Left colon (tissue), 2 donors: ENCODE data around the gene SRR. TPM values are rescaled to one million over a fixed set of nuclear protein-coding genes. Genes with fewer than 3 reads are reported as not detected.
"Not testable (repeated sequence)": the region's sequence is repeated elsewhere in the genome, so short reads cannot be mapped to it uniquely, and the experiment has no call there.

Source experiments
- ATAC-seq: fragments of 200-7000 bp; cut with Tn5 transposase; one replicate; pipeline ENCODE4 v1.9.1; 2020; ENCODE audit warnings: mild to moderate bottlenecking, moderate library complexity
- DNase-seq, 2 donors: peaks; one replicate each; pipeline ENCODE4 v3.0.0-alpha.2; 2020
- intact Hi-C, 2 donors: fragments of 100-400 bp; cut with DNase I in 1 of 2; cut with micrococcal nuclease in 1 of 2; formaldehyde crosslinking; loops; one replicate each; pipeline versions ENCODE4 v1.11.2 to v1.14.0; 2022; cut with DNase I, micrococcal nuclease
- long read RNA-seq: library from polyadenylated mRNA; unstranded; transcript quantifications from one replicate; pipeline ENCODE4 v2.0.0, GENCODE V29; 2021
- total RNA-seq, 2 donors: library from RNA; stranded (reverse); fragmentation: NEBNext Ultra II Directional; extraction: Animal tissue kit (Norgen Biotek cat#: 25700); gene quantifications; one replicate each; pipeline ENCODE4 v1.2.1, GENCODE V29; 2021
- donor health status: DM: no; HTN: no; CAD: no.
- donor health status: DM: yes; HTN: yes; CAD: no.

SRR gene, protein sequence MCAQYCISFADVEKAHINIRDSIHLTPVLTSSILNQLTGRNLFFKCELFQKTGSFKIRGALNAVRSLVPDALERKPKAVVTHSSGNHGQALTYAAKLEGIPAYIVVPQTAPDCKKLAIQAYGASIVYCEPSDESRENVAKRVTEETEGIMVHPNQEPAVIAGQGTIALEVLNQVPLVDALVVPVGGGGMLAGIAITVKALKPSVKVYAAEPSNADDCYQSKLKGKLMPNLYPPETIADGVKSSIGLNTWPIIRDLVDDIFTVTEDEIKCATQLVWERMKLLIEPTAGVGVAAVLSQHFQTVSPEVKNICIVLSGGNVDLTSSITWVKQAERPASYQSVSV
- 1 to 10 TPM; 8.5 to 9.9 TPM for total RNA-seq
- long read RNA-seq, transcript SRR-201 (8 exons, 2,728 nt): major isoform, 7 of 10 reads
- long read RNA-seq, partial matches to known transcripts: 1 of 10 reads
- long read RNA-seq, other reads (novel, unspliced or antisense): 2 of 10 reads

DNA sequence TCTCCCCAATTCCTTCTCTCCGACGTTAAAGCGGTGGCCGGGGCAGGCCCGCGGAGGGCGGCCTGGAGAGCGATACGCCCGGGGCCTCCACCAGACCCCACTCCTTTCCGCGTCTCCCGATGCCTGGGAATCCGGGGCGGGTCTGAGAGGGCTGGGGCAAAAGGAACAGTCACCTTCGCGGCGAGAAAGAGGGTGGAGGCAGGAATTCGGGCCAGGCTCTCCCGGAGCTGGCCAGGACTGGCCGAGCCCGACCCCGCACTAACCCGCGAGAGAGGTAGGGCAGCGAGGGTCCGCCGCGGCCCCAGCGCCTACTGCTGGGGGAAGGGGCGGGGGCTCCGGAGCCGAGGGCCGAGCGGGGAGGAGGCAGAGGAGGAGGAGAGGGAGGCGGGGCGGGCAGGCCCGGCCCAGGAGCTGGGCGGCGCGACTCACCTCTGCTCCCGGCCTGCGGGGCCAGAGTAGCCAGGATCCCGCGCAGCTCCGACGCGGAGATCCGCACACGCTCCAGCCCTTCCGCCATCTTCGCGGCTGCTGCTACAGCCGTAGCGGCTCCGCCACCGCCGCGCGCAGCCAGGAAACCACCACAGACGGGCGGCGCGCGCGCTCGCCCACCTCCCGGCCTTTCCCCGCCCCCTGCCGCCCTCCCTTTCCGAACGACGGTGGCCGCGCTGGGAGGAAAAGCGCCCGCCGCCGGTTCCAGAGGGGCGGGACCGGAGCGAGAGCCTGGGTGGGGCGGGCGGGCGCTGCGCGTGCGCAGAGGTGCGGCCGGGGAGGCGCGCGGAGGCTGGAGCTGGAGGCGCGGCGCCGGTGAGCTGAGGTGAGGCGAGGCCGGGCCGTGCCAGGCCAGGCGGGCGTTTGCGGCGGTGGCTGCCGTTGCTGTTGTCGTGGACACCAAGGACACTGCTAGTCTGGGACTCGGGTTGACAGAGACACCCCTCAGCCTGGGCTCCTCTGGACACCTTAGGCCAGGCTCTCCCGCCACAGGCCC is at the start of gene SRR, which contains the start of gene SMG6:
Gene SRR (plus strand): TSS at position 747 of the 985 bp plus-strand sequence. CDS start 11,611 bp downstream, outside the sequence.
Gene SMG6 (minus strand): TSS at position 582 of the 985 bp plus-strand sequence. CDS start 65 bp downstream, at position 517.
- DNase-seq: peak; percentile 87 to 94
- peak; percentile 90 for ATAC-seq
- intact Hi-C loops: no loop called here

DNA sequence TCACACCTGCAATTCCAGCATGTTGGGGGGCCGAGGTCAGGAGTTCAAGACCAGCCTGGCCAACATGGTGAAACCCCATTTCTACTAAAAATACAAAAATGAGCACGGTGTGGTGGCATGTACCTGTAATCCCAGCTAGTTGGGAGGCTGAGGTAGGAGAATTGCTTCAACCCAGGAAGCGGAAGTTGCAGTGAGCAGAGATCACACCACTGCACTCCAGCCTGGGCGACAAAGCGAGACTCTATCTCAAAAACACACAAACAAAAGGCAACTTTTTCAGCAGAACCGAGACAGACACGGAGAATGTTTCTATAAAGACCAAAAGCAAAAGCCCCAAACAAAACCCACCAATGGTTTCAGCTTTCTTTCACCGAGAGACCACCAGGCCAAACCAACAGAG is 44.9 kb upstream of the SRR start:
- ATAC-seq, DNase-seq, intact Hi-C loops: not testable (repeated sequence)

DNA sequence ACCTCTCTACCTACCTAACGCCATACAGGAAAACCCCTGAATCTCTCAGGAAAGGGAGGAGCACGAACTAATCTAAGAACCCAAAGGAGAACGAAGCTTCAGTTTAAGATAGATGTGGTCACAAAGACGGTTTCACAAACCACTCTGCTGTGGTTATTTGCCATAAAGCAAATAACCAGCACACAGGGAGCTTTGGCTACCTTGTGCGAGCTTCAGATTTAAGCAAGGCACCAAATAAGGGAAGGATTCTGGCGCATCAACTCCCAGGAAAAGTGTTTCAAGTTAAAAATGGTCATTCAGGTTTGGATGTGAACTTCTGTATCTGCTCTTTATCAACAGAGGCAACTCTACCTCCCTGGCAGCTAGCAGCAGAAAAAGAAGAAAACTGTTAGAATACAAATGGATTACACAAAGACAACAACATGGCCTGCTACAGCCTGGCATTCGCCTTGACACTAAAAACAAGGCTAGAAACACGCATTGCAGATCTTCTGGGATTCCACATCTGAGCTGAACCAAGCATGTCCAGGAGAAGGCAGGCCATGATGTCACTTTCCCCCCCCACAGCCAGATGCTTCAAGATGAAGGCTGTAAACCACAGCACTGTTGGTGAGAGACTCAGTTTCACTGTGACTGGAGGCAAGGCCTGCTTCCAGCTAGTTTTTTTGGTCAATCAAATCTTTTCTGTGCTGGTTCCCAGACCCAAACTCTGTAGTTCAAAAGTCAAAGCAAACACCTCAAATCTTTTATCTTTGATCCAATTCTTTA is 43.8 kb upstream of the SRR start:
- peak; percentile 47 to 57 for DNase-seq

DNA sequence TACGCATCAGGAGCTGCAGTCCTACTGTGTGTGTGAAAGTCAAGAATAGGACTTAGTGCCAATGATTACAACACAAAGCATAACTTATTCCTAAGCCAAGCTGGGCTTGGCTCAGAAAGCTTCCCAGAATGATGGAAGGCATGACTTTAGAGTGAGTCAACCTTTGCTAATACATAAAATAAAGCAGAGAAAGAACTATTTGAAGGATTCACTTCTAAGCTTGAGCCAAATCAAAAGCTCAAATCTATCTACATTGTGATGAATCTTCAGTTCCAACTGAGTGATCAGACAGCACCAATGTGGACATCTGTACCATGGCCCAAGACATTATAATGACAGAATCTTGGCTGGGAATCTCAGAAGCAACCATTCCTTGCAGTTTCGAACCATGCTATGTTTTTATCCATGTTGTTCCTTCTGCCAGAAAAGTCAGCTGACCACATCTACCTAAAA is 41.6 kb upstream of the SRR start:
- DNase-seq (no peak), ATAC-seq (no peak)
- intact Hi-C loops: no loop called here

More for the DNA sequence above, 43.8 kb upstream of the SRR start:
- intact Hi-C loops: no loop called here
- no peak for ATAC-seq

DNA sequence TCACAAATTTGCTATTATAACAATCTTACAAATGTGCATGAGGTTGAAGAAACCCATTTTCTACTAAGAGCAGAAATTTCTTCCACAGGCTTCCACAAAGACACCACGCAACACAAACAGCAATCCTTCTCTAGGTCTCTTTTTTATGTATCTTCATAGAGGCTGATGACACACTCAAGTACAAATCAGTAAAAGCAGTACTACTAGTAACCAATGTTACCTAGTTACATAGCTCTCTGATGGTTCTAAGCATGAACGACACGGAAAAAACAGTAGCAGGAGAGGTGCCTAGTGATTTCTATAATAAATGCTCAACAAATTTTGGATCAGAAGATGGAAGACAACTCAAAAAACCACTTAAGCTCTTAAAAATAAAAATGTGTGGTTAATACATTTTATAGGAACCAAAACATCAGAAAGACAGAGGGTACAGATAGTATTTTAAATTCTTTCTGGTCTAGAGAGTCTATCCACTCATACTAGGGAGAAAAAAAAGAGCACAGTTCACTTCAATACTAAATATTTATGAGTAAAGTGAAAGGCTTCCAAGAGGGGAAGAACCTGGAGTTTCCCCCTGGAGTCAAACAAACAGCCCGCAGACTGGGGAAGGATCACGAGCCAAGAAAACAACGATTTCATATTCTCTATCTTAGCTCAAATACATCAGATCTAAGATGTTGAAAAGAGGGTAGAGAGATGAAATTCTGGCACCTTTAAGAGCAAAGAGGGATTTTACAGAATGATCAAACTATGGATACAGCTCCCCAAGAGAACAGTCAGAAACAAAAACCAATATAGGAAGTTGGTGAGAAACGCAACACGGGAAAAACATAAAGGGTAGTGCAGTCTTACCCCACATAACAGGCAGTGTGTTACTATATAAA is 40.3 kb upstream of the SRR start:
- no peak for ATAC-seq
- no peak for DNase-seq
- intact Hi-C loops: no loop called here

DNA sequence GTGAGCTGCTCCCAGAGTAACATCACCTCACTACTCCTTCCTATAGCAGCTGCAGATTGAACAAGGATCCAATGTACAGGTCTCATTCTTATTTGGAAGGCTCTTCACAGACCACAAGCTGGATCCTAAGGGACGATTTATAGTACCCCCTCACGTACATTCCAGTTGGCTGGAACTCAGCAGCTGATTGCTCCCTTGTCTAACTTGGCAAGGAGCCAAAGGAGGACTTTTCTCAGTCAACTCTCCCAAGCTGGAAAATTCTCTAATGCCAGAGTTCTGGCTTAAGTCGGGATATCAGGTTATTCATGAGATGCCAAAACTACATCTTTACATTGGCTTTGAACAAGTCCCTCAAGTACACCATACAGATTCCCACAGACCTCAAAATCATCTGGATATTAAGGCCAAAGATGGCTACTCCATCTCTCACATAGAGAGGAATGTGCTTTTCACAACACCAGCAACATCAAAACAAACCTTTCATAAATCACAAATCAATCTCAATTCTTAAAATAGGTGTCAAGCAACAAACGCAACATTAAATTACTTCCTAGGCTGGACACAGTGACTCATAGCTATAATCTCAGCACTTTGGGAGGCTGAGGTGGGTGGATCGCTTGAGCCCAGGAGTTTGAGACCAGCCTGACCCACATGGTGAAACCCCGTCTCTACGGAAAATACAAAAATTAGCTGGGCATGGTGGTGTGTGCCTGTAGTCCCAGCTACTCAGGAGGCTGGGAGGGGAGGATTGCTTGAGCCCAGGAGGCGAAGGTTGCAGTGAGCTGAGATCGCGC is 39.5 kb upstream of the SRR start:
- no peak for DNase-seq
- ATAC-seq: no peak
- intact Hi-C loops: no loop called here

DNA sequence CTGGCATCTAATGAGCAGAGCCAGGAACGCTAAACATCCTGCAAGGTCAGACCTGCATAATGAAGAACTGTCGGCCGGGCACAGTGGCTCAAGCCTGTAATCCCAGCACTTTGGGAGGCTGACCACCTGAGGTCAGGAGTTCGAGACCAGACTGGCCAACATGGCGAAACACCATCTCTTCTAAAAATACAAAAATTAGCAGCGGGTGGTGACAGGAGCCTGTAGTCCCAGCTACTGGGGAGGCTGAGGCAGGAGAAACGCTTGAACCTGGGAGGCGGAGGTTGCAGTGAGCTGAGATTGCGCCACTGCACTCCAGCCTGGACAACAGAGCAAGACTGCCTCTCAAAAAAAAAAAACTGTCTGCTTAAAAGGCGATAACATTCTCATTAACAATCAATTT is 38.6 kb upstream of the SRR start:
- intact Hi-C loops, ATAC-seq, DNase-seq: not testable (repeated sequence)

DNA sequence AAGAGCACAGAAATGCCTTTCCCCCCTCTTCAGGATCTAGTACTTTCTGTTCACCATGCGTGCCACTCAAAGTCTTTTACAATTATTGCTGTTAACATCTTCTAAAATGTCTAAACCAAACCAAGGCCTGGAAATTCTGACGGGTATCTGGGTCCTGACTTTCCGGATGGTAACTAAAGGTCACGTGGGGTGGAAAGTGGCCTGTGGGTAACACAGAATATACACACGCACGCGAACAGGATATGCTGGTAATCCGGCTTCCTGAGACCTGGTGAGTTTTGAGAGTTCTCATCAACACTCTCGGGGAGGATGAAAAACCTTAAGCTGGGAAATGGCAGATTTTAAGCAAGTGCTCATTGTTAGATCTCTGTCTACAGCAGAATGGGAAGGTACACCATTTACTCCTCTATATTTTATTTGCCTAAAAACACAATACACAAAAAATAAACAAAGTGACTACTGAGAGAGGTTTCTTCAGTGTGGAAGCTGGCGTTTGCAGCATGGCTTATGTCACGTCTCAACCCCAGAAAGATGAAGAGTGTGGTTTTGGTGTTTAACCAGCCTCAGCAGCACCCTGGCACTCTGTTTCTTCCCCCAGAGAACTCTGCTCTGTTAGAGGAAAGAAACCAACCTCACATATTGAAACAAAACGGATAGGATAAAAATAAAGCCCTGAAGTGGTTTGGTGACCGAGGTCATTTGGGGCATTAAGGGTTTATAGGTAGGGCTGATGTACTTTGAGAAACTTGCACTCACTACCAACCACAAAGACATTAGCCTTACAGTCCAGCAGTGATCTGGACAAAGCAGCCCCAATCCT is 37.5 kb upstream of the SRR start:
- peak; percentile 38 to 51 for DNase-seq
- intact Hi-C loops: no loop called here
- peak; percentile 37 for ATAC-seq

DNA sequence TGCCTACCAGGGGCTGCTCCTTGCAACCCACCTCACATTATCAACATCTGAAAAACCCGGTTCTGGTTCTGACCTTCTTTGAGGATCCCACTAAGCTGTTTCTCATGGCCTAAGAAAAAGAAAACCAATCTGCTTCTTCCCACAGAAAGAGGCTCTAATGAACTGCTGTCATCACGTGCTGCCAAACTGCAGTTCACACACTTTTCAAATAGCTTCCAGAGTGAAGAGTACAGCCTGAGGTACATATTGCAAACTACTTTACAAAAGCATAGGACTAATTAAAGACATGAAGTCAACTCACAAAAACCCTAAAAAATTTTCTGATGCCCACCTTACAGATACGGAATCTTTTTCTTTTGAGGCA is 36.9 kb upstream of the SRR start:
- DNase-seq (no peak), ATAC-seq (no peak)
- intact Hi-C loops: no loop called here

DNA sequence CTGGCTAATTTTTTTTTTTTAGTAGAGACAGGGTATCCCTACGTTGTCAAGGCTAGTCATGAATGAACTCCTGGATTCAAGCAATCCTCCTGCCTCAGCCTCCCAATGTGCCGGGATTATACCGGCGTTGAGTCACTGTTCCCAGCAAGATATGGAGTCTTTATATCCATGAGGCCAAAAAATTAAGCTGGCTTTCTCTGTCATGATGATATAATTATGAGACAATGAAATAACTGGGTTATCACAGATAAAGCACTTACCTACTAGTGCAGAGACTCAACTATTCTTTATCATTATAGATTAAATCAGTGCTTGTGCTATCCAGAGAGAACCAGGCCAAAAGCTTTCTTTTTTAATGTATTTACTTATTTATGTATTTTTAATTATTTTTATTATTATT is 36.4 kb upstream of the SRR start:
- ATAC-seq: no peak
- DNase-seq: no peak
- intact Hi-C loops: no loop called here

DNA sequence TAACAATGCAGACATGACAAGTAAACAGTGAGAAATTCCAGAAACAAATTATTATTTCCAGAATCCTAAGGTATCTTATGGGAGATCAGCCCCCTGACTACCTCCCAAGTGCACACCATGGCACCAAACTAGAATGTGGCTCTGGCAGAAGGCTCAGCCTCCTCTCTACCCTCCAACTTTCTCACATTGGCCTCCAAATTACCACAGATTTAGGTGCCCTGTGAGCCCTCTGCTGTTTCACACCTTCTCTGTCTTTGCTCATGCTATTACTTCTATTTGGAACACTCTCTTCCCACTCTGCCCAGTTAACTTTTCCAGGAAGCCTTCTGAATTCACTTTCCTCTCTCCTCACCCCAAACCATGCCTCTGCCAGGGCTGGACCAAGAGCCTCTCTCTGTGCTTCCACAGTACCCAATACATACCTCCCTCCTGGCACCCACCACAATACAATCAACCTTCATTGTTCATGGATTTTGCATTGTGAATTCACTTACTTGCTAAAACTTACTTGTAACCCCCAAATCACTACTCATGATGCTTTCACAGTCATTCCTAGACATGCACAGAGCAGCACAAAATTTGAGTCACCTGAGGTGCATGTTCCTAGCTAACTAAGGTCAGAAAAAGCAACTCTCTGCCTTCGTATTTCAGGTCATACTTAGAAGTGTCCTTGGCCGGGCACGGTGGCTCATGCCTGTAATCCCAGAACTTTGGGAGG is 31.6 kb upstream of the SRR start:
- intact Hi-C loops: no loop called here
- DNase-seq (no peak), ATAC-seq (no peak)

DNA sequence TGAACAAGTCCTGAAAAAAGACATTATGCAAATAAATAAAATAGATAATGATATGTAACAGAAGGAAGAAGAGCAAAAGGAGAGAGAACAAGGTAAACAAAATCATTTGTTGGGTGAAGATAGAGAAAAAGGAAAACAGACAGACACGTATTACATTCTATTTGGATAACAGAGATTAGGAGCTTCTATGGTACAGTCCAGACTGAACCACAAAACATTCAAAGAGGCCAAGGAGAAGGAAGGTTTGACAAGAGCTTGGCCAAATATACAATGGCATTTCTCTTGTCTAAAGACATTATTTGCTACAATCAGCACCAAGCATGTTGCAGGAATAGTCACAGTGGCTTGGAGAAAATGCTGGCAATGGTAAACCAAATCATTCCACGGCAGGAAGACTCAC is 29.3 kb upstream of the SRR start:
- intact Hi-C loops: no loop called here
- no peak for ATAC-seq
- DNase-seq: no peak

DNA sequence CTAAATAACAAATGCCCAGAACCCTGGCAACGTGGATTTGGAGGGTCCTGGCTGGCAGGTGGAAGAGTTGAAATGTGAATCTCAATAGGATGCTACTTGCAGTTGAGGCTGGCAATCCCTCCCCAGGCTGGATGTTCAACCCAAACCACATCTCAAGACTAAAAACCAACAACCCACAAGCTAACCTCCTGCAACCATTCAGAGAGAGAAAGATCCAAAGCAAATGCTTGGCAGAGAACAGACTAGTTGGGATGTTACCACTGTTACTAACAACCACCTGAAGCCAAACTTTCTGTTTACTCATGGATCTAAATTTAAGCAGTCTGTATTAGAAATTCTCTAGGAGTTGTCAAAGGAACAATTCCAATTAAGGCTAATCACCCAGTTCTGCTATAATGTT is 28.0 kb upstream of the SRR start:
- no peak for ATAC-seq
- DNase-seq: no peak
- intact Hi-C loops: no loop called here

DNA sequence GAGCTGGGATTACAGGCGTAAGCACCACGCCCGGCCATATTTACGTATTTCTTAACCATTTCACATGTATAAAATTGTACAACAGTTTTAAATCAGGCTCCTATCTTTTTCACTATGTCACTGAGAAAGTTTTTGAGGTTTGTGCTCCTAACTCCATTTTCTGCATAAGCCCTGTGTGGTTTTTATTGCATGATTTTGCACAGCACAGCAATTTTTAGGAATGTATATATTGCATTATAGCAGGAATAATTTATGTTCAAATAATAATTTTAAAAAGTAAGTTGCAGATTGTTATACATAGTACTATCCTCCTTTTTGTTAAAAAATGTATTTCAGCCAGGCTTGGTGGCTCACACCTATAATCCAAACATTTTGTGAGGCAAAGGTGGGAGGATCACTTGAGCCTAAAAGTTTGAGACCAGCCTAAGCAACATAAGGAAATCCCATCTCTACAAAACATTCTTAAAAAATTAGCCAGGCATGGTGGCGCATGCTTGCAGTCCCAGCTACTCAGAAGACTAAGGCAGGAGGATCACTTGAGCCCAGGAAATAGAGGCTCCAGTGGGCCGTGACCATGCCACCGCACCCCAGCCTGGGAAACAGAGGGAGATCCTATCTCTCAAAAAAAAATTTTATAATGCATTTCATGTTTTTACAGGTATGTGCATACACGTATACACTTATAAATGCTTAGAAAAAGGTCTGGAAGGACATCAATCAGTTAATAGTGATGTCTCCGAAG is 26.1 kb upstream of the SRR start:
- intact Hi-C loops: no loop called here
- DNase-seq: no peak
- ATAC-seq: no peak

DNA sequence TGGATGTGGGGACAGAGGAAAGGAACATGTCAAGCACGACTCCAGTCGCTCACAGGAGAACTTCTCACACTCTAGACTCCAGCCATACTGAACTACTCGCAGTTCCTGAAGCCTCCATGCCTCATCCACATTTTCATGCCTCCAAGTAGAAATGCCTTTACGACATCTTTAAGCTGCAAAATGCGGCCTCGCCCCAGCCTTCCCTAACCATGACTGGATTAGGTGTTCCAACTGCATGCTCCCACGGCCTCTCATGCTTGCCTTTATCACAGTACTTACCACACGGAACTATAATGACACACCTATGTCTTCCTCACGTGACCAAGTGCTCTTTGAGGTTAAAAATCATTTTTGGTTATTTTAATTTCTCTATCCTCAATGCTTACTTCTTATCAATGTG is 24.0 kb upstream of the SRR start:
- ATAC-seq (no peak), DNase-seq (no peak)
- intact Hi-C loops: no loop called here
